Activated CD4-positive, alpha-beta T cell treated with anti-CD3 and anti-CD28 coated beads for 24 hours (primary cell): ENCODE measurements around the gene PRPH.
"Not testable (repeated sequence)": the region's sequence is repeated elsewhere in the genome, so short reads cannot be mapped to it uniquely, and the experiment has no call there.

ENCODE experiments used
- DNase-seq, 2 donors: peaks; one replicate each; pipeline ENCODE4 v3.0.0-alpha.2; 2020; ENCODE audit warnings: low read depth in 2 of 2

PRPH gene

GRCh38 chr12:49295082-49295936 lies at the start of gene PRPH:
TSS of gene PRPH (plus strand) at chr12:49295147. CDS start at chr12:49295201, 54 bp downstream.
- no peak for DNase-seq

DNA sequence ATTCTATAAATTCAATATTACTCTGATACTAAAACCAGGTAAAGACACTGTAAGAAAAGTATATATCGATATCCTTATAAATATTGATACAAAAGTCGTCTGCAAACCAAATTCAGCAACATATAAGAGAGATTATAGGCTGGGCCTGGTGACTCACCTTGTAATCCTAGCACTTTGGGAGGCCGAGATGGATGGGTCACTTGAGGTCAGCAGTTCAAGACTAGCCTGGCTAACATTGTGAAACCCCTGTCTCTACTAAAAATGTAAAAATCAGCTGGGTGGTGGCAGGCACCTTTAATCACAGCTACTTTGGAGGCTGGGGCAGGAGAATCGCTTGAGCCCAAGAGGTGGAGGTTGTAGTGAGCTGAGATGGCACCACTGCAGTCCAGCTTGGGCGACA lies 43.6 kb upstream of the PRPH start:
- no peak for DNase-seq

GRCh38 chr12:49253033-49253623 lies 41.8 kb upstream of the PRPH start:
- no peak for DNase-seq

GRCh38 chr12:49255456-49255855 lies 39.5 kb upstream of the PRPH start:
- DNase-seq, result not testable (repeated sequence)

- no peak for DNase-seq
Observed at GRCh38 chr12:49255857-49256637, 38.9 kb upstream of the PRPH start.

DNA sequence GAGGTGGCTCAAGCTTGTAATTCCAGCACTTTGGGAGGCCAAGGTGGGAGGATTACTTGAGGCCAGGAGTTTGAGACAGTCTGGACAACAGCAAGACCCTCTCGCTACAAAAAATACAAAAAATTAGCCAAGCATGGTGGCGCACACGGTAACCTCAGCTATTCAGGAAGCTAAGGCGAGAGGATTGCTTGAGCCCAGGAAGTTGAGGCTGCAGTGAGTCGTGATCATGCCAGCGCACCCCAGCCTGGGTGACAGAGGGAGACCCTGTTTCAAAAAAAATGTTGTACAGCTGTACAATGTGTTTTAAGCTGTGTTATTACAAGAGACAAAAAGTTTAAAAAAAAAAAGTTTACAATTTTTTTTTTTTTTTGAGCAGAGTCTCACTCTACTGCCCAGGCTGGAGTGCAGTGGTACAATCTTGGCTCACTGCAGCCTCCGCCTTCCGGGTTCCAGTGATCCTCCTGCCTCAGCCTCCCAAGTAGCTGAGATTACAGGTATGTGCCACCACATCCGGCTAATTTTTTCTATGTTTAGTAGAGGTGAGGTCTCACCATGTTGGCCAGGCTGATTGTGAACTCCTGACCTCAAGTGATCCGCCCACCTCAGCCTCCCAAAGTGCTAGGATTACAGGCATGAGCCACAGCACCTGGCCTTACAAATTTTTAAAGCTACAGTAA lies 37.3 kb upstream of the PRPH start:
- not testable (repeated sequence) for DNase-seq

DNA sequence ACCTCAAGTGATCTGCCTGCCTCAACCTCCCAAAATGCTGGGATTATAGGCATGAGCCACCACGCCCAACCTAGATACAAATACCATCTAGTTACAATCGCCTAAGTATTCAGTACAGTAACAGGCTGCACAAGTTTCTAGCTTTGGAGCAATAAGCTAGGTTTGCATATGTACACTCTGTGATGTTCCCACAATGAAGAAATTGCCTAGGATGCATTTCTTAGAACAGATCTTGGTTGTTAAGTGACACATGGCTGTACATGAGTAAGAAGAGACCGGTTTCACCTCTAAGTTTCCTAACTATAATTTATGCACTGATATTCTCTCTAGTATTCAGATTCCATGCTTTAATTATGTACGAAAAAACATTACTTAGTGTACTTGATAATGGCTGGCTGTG lies 35.5 kb upstream of the PRPH start:
- DNase-seq, result no peak

- DNase-seq, result no peak
Observed at GRCh38 chr12:49260166-49260565, 34.8 kb upstream of the PRPH start.

DNA sequence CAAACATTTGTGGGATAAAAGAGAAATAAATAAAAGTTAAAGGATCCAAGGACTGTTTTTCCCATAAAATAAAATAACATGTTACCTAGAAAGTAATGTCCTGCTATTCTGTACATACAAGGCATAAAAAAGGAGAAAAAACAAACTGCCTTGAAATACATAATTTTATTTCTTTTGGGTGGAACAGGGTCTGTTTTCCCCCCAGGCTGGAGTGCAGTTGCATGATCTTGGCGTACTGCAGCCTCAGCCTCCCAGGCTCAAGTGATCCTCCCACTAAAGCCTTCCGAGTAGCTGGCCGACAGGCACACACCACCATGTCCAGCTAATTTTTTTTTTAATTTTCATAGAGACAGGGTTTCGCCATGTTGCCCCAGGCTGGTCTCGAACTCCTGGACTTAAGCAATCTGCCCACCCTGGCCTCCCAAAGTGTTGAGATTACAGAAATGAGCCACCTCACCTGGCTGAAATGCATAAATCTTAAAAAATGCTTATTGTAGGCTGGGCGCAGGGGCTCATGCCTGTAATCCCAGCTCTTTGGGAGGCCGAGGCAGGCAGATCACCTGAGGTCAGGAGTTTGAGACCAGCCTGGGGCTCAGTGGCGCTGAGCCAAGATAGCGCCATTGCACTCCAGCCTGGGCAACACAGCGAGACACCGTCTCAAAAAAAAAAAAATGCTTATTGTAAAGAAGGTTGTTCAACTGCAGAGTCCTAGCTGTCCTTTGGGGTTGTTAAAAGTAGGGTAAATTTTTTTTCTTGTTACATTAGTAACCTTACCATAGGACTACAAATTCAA lies 34.2 kb upstream of the PRPH start:
- DNase-seq, result no peak

DNA sequence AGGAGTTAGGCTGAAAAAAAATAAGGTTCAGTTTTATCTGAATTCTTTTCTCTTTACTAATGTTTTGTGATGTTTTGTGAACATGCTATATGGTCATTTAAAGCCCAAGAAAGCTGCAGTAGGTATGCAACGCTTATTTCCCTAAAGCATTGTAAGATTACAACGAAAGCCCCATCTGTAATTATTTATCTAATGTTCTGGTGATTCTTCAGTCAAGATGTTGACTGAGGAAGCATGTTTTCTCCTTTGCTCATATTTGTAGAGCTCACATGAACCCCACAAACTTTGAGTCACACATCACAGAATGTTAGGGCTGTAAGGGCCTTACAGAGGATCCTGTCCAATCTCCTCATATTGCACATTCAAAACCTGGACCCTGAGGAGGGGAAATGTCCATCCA lies 33.2 kb upstream of the PRPH start:
- no peak for DNase-seq

DNA sequence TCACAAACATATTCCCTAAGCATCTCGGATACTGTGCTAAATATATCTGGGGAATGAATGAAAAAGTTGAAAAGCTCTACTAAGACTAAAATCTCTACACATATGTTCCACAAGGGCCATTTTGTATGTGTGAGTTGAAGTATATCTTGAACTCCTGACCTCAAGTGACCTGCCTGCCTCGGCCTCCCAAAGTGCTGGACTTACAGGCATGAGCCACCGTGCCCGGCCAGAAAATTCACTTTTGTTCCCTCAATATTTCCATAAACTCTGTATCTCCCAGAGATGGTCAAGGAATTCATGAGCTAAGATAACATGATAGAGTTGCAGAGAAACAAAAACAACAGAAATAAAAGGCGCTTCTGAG lies 31.6 kb upstream of the PRPH start:
- DNase-seq, result no peak

DNA sequence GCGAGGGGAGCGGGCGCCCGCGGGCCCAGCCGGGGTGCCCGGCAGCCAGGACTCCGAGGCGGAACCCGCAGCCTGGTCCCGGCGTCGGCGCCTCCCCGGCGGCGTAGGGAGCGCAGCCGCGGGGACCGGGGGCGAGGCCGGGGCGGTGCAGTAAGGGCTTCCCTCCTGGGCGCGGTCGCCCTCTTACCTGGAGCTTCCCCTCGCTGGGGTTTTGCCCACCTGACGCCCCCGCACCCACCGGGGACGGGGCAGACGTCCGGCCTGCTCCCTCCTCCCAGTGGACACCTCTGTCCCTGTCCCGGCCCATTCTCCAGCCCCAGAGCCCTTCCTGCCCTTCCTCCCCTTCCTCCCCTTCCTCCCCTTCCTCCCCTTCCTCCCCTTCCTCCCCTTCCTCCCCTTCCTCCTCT lies 30.5 kb upstream of the PRPH start:
- DNase-seq, result no peak

DNA sequence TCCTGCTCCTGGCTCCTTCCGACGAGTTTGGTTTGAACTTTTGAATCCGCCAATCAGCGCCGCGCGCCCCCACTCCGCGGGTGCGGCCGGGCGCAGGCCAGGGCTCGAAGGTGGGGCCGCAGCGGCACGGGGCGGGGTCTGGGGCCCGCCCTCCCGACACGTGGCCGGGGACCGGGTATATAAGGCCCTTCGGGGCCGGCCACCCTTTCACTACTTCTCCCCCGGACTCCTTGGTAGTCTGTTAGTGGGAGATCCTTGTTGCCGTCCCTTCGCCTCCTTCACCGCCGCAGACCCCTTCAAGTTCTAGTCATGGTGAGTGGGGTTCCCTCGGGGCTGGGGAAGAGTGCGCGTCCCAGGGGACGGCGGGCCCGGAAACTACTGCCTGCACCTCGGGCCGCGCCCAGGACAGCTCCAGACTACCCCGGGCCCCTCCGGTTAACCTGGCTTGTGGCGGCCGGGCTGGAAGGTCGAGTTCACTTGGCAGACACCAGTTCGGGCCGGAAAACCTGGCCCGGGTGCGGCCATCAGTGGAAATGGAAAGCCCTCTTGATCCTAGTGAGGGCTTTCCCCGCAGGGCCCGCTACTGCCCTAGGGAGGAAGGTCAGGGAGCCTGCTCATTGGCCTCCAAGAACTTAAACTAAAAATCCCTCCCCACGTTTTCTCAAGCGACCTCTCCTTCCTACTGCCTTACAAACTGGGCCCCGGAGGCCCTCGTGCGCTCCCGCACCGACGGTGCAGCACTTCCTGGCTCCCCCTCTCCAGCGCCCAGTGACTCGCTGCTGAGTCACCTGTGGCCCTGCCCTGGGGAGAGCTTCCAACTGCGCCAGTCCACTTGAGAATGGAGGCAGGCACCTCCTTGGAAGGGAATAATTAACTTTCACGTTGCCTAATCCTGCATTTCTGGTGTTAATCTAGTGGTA lies 29.8 kb upstream of the PRPH start, which contains the start of gene TUBA1C:
TUBA1C (plus strand) TSS at position 210 of the 920 bp plus-strand sequence; CDS start at position 310, 100 bp downstream.
- peak; percentile 79 to 89 for DNase-seq

- not testable (repeated sequence) for DNase-seq
Observed at GRCh38 chr12:49269191-49269590, 25.8 kb upstream of the PRPH start.

DNA sequence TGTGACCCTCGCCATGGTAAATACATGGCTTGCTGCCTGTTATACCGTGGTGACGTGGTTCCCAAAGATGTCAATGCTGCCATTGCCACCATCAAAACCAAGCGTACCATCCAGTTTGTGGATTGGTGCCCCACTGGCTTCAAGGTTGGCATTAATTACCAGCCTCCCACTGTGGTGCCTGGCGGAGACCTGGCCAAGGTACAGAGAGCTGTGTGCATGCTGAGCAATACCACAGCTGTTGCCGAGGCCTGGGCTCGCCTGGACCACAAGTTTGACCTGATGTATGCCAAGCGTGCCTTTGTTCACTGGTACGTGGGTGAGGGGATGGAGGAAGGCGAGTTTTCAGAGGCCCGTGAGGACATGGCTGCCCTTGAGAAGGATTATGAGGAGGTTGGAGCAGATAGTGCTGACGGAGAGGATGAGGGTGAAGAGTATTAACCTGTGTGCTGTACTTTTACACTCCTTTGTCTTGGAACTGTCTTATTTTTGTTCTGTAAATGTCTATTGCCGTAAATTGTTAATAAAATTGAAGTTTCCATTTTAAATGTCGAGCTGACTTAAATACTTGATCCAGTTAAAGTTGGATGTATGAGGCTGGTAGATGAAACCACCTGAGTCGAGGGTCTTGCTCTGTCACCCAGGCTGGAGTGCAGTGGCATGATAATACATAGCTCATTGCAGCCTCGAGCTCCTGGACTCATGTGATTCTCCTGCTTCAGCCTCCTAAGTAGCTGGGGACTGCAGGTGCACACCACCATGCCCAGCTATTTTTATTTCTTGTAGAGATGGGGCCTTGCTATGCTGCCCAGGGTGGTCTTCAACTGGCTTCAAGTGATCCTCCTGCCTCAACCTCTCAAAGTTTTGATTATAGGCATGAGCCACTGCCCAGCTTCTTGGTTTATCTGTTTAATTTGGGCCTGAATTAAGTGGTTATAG lies 21.9 kb upstream of the PRPH start:
- DNase-seq, result no peak

DNA sequence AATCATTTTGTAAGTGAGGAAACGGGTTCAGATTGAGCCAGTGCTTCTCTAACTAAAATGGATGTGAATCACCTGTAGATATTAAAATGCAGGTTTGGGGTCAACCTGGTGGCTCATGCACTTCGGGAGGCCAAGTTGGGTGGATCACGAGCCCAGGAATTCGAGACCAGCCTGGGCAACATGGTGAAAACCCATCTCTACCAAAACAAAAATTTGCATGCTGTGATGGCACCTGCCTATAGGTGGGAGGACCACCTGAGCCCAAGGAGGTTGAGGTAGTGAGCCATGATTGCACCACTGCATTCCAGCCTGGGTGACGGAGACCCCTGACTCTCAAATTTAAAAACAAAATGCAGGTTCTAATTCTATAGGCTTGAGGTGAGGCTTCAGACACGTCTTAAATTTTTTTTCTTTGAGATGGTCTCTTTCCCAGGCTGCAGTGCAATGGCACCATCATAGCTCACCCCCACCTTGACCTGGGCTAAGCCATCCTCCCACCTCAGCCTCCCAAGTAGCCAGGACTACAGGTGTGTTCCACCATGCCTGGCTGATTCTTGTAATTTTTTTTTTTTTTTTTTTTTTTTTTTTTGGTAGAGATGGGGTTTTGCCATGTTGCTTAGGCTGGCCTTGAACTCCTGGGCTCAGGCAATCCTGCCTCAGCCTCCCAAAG lies 21.1 kb upstream of the PRPH start:
- no peak for DNase-seq

DNA sequence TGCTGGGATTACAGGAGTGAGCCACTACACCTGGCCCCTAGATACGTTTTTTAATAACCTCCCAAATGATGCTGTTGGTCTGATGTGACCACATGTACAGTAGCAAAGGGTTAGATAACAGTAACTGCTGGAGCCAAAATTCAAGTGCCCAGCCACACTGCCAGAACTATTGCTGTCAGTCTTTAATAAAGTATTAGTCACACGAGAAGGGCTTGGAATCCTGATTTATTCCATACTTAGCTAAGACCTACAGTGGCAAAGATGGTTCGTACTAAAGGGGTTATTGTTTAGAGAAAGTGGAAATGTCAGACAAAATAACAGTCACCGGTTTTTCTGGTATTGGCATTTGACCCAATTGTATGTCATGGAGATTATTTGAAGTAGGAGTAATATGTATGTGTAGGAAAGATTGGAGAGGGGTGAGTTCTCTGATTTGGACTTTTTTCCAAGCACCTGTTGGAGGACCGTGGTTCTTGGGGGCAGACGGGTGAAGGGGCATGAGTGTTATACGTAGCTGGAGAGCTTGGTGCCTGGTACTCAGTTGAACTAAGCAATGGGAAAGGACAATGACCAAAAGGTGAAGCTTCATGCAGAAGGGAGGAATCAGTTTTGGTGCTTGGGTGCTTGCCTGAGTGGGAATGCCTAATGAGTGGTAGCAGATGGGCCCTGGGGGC lies 20.4 kb upstream of the PRPH start:
- DNase-seq, result no peak
